ENCODE measurements around the gene UMAD1.

Gene UMAD1

DNA sequence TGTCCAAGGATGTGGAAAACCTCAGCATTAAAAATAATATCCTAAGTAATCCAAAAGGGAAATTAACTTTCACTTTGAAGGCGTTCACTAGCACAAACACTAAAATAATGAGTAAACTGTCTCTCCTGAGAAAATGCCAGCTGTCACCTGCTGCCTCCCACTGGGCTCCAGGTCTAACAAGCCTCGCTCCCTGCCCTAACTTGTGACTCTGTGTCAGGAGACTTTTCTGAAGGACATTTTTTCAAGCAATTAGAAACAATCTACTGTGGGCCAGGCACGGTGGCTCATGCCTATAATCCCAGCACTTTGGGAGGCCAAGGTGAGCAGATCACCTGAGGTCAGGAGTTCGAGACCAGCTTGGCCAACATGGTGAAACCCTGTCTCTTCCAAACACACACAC, 255.2 kb downstream of the UMAD1 start:
- Histone ChIP-seq H3K36me3 (ENCODE audit: control insufficient read depth, insufficient read depth, low read length) (no peaks in the 10 kb centered on the region), H3K27me3 (replicated peaks; ENCODE audit: control insufficient read depth, insufficient read depth, low read length) (no peaks in the 10 kb centered on the region), H3K4me3 (replicated peaks; ENCODE audit: low read depth, low read length) (no peak overlapping the region)
- TF ChIP-seq, protein P1, sequence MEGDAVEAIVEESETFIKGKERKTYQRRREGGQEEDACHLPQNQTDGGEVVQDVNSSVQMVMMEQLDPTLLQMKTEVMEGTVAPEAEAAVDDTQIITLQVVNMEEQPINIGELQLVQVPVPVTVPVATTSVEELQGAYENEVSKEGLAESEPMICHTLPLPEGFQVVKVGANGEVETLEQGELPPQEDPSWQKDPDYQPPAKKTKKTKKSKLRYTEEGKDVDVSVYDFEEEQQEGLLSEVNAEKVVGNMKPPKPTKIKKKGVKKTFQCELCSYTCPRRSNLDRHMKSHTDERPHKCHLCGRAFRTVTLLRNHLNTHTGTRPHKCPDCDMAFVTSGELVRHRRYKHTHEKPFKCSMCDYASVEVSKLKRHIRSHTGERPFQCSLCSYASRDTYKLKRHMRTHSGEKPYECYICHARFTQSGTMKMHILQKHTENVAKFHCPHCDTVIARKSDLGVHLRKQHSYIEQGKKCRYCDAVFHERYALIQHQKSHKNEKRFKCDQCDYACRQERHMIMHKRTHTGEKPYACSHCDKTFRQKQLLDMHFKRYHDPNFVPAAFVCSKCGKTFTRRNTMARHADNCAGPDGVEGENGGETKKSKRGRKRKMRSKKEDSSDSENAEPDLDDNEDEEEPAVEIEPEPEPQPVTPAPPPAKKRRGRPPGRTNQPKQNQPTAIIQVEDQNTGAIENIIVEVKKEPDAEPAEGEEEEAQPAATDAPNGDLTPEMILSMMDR (IDR thresholded peaks at IDR 0.05; ENCODE audit: insufficient read depth, low read length, poor library complexity, severe bottlenecking) = no peak
- no peak for DNase-seq (ENCODE audit: extremely low read depth, insufficient read length)

DNA sequence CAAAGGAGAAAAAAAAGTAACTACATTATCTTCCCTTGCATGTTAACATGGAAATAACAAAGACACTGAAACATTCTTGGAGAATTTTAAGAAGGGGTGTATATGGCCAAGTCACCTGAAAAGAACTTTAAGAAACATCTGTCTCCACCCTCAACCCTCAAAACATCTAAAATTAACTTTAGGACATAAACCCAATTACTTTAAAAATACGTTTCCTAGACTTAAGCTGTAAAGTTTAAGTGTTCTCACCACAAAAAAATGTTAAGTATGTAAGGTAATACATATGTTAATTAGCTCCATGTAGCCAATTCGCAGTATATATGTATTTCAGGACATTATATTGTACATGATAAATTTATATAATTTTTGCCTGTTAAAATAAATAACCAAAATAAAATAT, 257.0 kb downstream of the UMAD1 start:
- DNase-seq (ENCODE audit: extremely low read depth, insufficient read length) = no peak
- no peaks in the 10 kb centered on the region for H3K27me3 ChIP-seq (replicated peaks; ENCODE audit: control insufficient read depth, insufficient read depth, low read length)
- no peak overlapping the region for H3K4me3 ChIP-seq (replicated peaks; ENCODE audit: low read depth, low read length)
- TF ChIP-seq, protein P1 (IDR thresholded peaks at IDR 0.05; ENCODE audit: insufficient read depth, low read length, poor library complexity, severe bottlenecking) = no peak
- H3K36me3 ChIP-seq (ENCODE audit: control insufficient read depth, insufficient read depth, low read length) = no peaks in the 10 kb centered on the region

GRCh38 chr7:7897949-7898515, 257.5 kb downstream of the UMAD1 start:
- Histone ChIP-seq H3K36me3 (ENCODE audit: control insufficient read depth, insufficient read depth, low read length) (no peaks in the 10 kb centered on the region), H3K4me3 (replicated peaks; ENCODE audit: low read depth, low read length) (no peak overlapping the region), H3K27me3 (replicated peaks; ENCODE audit: control insufficient read depth, insufficient read depth, low read length) (no peaks in the 10 kb centered on the region)
- TF ChIP-seq, protein P1 (IDR thresholded peaks at IDR 0.05; ENCODE audit: insufficient read depth, low read length, poor library complexity, severe bottlenecking) = no peak
- DNase-seq (ENCODE audit: extremely low read depth, insufficient read length) = no peak

DNA sequence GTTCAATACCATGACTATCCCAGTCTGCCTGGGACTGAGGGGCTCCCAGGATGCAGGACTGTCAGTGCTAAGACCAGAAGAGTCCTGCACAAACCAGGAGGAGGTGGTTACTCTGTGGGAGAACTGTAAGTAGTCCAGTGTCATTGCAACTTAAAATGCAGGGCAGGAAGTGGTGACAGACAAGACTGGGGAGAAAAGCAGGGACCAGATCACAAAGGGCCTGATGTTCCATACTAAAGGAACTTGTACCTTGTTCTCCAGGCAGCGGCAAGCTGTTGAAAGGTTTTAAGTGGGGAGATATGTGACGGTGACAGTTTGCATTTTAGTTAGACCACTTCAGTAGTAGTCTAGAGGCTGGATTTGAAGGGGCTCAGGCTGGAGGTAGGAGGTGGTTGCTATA, 262.3 kb downstream of the UMAD1 start:
- TF ChIP-seq, protein P1 (IDR thresholded peaks at IDR 0.05; ENCODE audit: insufficient read depth, low read length, poor library complexity, severe bottlenecking) = no peak
- H3K4me3 ChIP-seq (replicated peaks; ENCODE audit: low read depth, low read length) = no peak overlapping the region
- no peaks in the 10 kb centered on the region for H3K36me3 ChIP-seq (ENCODE audit: control insufficient read depth, insufficient read depth, low read length)
- DNase-seq (ENCODE audit: extremely low read depth, insufficient read length) = no peak
- no peaks in the 10 kb centered on the region for H3K27me3 ChIP-seq (replicated peaks; ENCODE audit: control insufficient read depth, insufficient read depth, low read length)

DNA sequence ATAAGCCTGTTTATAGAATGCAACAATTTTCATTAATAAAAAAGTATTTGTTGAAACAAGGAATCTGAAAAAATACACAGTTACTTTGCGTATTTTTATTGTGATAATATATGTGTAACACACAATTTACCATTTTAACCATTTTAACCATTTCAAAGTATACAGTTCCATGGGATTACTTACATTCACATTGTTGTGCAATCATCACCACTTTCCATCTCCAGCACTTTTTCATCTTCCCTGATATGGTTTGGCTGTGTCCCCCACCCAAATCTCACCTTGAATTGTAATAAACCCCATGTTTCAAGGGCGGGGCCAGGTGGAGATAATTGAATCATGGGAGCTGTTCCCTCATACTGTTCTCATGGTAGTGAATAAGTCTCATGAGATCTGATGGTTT, 266.8 kb downstream of the UMAD1 start:
- no peak overlapping the region for H3K4me3 ChIP-seq (replicated peaks; ENCODE audit: low read depth, low read length)
- no peaks in the 10 kb centered on the region for H3K27me3 ChIP-seq (replicated peaks; ENCODE audit: control insufficient read depth, insufficient read depth, low read length)
- TF ChIP-seq, protein P1 (IDR thresholded peaks at IDR 0.05; ENCODE audit: insufficient read depth, low read length, poor library complexity, severe bottlenecking) = no peak
- DNase-seq (ENCODE audit: extremely low read depth, insufficient read length) = no peak
- no peaks in the 10 kb centered on the region for H3K36me3 ChIP-seq (ENCODE audit: control insufficient read depth, insufficient read depth, low read length)

- Histone ChIP-seq H3K27me3 (replicated peaks; ENCODE audit: control insufficient read depth, insufficient read depth, low read length) (no peaks in the 10 kb centered on the region), H3K4me3 (replicated peaks; ENCODE audit: low read depth, low read length) (no peak overlapping the region), H3K36me3 (ENCODE audit: control insufficient read depth, insufficient read depth, low read length) (no peaks in the 10 kb centered on the region)
- no peak for DNase-seq (ENCODE audit: extremely low read depth, insufficient read length)
- TF ChIP-seq, protein P1 (IDR thresholded peaks at IDR 0.05; ENCODE audit: insufficient read depth, low read length, poor library complexity, severe bottlenecking) = no peak
These were observed 268.1 kb downstream of the UMAD1 start for GRCh38 chr7:7908622-7909145.
